HG03342 (cell line): ENCODE data around the gene TIFAB.
A peak's percentile ranks its signal among the peaks of the same experiment; 100 is the strongest.

Source experiments
- ATAC-seq: cut with Tn5 transposase; IDR thresholded peaks from one replicate; pipeline ENCODE4 v1.9.1; 2021; ENCODE audit warnings: mild to moderate bottlenecking, moderate library complexity; ENCODE audit not compliant: unreplicated experiment

The TIFAB gene

DNA sequence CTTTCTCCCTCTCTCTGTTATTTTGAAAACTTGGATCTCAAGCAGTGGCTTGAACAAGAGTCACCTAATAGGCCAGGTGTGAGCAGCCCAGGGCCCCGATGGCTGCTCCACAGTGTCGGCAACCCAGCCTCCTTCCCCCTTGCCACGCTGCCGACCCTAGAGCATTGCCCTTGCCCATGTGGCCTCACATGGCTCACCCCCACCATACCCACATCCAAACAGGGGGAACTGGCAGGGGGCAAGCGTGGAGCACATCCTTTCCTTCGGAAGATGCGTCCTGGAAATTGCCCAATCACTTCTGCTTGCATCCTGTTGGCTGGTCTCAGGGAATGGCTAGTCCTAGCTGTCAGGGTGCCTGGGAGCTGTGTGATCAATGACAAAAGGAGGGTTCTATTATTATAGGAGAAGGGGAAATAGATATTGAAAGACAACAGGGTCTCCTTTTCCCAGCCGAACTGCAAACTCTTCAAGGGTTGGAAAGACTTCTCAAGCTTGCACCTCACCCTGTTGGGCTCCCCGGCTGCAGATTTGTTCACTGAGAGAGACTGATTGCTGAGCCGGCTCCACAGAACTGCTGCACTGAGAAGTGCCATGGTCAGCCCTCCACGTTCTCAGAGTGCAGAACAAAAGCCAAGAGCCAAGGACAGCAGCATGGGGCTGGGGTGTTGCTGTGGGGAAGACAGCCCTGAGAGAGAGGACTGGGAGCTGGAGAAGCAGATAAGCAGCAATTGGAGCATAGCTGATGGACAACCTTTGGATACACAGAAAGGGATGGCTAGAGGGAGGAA lies 8.3 kb upstream of the TIFAB start:
- no peak for ATAC-seq

DNA sequence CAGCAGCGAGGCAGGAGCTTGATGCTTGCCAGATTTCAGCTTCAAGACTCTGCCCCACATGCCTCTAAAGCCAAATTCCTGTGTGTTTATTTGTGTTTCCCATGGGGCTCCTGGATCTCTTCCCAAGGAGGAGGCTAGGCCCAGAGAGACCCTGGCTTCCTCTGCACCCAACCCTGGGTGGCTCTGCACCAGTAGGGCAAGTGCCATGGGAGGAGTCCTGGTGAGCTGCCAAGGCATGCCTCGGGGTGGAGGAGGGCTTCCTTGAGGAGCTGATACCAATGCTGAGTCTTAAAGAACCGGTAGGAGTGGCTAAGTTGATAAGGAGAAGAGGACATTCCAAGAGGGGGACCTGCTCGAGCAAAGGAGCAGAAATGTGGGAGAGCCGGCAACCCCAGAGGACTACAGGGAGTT lies 6.8 kb upstream of the TIFAB start:
- no peak for ATAC-seq

DNA sequence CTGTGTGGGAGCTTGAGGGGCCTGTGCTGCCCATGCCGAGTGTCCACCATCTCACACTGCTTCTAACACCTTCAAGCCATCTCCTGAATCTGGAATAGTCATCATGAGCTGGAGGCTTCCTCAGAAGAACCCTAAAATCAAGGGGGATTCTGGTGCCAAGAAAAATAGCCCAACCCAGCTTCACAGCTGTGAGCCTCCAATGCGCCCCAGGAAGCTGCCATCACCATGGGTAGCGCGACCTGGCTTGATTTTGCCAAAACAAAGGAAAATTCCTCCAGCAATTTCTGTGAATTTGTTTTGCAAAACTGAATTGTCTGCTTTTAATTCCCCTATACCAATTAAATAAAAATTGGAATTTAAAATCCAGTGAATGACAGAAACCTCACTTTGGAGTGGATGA lies 6.2 kb upstream of the TIFAB start:
- no peak for ATAC-seq

DNA sequence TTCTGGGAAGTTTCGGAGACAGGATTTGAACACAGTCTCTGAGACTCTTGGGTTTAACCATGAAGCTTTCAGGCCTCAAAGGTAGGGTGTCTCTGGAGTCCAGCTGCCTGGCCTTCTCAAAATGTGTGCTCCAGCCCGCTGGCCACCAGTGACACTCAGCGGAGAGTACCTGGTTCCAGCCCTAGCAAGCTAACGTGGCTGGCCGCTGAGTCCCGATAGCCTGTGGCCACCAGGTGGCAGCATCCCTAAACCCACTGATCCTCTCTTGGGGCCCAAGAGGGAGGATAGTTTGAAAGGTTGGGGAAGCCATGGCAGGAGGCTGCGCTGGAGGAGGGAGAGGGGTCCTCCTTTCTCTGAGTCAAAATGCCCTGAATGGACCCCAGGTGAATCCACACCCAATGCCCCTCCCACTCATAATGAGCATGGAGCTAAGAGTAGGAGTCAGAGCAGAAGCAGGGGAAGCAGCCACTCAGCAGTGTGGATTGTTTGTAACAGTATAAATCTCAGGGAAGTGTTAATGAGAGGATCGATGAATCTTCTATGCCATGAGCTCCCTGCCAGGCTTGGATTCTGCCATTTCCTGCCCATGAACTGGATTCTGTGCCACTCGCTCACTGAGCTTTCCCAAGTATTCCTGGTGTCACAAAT lies 5.4 kb upstream of the TIFAB start:
- ATAC-seq: peak; percentile 68

DNA sequence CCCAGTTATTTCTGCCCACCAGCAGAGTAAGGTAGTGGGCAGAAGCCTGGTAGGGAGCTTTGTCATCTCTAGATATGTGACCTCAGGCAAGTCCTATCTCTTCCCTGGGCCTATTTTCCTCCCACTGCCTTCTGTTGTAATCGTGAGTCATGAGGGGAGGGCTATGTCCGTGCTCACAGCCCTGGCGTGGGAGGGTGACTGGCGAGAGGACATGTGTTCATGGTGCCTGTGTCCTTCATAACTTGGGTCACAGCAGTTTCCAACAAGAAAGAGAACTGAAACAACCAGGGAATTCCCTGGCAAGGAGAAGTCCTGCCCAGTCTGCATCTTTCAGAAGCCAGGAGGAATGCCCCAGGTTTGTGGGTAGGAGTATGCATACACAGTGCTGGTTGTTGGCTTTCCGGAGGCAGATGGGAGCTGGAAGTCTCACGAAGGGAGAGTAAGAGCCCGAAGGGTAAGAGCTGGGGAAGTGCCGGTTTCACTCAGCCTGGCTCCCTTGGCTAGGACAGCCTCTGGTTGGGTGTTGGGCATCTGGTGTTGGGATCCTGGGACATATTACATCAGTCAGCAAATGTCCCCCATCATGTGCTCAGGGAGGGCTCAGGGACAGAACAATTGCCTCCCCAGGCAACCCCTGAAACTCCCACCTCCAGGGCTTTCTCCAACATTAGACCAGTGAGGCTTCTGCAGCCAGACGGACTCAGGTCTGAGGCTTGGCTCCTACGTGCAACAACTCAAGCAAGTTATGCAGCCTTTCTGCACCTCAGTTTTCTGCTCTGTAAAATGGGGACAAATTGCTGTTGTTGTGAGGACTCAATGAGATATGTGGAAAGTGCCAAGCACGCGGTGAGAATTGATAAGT lies 4.3 kb upstream of the TIFAB start:
- ATAC-seq: peak; percentile 42

DNA sequence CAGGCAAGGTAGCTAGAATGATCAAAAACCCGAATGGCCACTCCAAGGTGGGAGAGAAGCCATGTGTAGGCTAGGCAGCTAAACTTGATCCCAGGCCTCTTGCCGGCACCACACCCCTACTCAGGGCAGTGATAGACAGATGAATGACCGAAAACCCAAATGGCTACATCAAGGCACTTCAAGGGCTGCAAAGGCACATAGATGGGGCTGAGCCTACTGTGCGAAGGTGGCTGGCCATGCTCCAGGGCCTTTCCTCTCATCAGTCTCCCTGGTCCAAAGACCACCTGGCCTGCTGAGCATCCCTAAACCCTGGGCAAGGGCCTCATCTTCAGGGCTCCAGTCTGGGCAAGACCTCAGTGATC lies 3.7 kb upstream of the TIFAB start:
- no peak for ATAC-seq

DNA sequence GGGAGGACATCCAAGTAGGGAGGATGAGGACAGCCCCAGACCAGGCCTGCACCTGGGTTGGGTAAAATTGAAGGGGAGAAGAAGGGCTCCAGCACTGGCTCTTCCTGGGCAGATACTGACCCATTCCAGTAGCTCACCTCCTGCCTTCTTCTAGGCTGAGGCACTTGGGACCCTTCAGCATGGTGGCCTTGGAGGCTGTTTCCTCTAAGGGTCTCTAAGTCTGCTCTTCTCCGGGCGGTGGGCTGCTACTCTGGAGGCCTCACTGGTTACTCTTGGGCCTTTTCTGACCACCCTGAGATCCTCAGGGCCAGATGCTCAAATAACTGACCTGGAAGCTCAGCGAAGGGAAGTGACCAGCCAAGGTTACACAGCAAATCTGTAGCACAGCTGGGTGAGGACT lies 2.8 kb upstream of the TIFAB start:
- ATAC-seq: no peak

DNA sequence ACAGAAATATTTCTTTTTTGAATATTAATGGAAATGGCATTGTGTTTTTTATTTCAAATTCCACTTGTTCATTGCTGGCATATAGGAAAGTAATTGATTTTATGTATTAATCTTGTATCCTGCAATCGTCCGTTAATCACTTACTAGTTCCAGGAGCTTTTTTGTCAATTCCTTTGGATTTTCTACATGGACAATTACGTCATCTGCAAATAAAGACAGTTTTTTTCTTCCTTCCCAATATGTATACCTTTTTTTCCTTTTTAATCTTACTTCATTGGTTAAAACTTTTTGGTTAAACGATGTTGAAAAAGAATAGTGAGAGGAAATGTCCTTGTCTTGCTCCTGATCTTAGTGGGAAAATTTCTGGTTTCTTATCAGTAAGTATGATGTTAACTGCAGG lies 1.5 kb upstream of the TIFAB start:
- no peak for ATAC-seq

DNA sequence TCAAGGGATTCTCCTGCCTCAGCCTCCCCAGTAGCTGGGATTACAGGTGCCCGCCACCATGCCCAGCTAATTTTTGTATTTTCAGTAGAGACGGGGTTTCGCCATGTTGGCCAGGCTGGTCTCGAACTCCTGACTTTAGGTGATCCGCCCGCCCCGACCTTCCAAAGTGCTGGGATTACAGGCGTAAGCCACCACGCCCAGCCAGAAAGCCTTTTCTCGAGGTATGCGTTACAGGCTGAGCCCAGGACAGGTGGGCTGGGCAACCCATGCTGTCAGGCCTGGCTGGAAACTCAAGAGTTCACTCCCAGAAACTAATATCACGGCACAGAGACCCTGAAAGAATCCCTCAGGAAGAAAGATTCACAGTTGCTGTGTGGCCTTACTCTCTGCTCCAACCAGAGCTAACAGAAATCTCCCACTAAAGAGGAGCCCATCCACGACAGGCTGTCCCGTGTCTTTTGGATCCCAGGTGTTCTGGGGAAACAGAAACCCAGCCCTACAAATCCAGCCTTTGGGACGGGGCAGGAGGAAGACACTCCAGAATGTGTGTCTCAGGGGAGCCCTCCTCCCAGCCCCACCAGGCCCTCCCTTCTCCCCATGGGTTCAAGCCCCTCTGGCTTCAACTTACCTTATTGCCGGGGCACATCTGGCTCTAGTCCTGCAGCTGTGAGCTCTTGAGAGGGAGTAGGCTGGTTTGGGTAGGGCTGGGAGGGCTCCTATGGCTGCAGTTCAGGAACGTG lies 400 bp downstream of the TIFAB start:
- no peak for ATAC-seq

DNA sequence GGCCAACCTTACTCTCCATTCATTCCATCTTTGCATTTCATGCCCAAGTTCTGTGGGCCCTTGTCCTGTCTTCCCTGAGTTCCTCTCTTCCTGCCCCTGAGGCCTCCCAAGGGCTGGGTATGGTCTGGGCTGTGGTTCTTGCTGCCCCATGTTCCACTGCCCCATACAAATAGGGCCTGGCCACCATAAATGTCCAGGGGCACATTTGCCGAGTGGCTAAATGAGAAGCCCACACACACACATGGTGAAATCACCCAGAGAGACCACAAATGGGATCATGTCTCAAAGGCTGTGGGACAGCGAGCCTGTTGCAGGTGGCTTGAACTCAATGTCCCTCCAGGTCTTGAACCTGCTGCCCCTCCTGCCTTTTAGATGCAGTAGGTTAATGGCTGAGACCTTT lies 1.2 kb downstream of the TIFAB start:
- no peak for ATAC-seq

DNA sequence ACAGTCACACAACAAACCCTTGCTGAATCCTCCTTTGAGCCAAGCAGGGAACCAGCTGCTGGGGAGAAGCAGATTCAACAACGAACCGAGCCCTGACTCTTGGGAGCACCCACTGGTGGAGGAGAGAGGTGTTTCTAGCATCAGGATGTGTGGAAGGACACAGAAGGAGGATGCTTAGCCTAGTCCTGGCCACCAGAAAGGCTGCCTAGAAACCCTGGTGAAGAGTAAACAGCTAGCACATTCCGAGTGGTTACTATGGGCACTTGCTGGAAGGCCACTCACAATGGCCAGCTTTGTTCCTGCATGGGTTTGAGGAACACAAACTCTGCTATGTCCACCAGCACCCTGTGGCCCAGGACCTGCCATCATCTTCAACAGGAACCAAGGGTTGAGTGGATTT lies 1.8 kb downstream of the TIFAB start:
- ATAC-seq: no peak

DNA sequence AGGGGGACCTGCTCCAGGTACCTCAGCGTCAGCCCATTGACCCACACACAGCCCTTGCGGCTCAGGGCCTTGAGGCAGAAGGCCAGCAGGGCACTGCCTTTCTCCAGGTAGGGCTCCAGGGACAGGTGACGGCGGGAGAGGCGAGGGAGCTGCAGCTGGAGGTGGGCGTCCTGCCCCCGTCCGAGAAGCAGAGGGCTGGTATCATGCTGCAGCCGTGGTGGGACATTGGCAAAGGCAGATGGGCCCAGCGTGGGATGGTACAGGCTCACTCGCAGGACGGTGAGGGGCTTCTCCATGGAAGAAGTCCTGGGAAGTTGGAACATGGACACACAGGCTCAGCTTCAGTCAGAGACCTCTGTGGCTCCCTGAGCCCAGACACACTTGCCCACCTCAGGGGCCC lies 2.5 kb downstream of the TIFAB start:
- no peak for ATAC-seq

DNA sequence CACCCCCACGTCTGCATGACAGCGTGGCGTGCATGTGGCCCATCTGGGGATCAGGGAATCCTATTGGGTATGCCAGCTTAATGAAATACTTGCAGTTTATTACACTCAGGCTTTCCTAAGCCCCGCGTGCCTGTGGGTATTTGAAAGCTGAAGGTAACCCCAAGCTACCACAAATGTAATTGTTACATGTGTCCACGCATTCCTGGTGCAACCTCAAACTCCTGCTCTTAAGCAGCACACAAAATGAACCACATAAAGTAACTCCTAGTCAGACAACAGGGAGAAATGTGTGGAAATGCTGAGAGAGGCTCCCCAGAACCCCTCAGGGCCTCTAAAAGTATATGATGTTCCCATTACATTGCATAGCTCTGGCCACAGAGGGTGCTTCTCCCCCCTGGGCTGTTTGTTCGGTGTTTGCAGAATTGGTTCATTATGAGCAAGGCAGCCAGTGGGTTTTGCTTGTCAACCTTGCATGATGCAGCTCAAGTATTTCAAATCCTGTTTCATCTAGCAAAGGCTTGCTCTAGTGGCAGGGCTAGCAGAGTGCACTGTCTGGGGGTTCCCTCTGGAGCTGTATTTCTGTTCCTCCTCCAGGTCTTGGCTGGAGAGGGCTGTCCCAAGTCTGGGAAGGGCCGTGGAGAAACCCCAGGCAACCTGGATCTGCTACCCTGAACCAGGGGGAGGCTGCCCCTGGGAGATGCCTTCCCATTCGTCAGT lies 3.2 kb downstream of the TIFAB start:
- no peak for ATAC-seq

DNA sequence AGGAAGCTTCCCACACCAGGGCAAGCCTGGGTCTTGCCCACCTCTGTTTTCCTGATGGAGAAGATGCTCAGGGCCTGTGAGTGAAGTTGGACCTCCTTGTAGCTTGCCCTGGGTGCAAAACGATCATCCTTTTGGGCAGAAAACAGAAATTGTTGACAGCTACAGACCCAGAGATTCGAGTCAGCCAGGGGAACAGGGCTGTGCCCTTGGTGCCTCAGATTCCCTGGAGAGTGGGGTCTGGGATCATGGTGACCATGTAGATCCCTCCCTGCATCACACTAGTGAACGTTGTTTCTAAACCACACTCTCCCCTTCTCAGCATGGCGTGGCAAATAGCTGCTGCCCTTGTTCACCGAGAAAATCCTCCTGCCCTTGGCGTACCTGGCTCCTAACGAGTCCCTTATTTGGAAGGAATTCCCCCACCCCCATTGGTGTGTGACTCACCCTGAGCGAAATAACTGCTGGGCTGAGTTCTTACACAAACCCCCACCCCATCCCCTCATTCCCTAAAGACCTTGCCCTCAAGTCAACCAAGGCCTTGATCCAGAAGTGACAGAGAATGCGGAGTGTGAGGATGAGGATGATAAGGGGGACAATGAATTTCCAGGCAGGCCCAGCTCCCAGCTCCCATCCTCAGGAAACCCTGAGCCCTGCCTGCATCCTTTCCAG lies 3.9 kb downstream of the TIFAB start:
- ATAC-seq: no peak

DNA sequence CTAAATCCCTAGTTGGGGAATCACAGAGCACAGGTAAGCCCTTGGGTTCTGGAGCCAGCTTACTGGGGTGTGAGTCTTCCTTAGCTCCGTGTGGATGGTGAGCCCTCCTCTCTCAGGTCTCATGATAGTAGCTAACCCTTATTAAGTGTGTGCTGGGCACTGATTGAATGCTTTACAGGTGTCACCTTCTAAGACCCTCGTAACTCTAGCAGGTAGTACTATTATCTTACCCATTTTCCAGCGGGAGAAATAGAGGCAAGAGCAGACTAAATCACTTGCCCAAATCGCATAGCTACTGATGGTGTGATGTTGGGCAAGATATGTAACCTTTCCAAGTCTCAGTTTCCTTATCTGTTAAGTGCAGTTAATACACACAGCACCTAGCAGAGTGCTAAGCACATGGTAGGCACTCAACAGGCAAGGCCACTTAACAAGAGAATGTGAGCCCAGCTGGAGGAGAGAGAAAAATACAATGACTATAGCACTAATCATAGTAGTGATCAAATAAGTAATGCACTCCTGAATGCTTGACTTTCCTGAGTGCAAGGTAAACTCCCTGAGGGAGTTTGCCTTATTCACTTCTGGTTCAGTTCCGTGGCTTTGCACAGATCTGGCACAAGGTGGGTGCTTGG lies 4.7 kb downstream of the TIFAB start, which contains the start of gene DCANP1:
DCANP1 (minus strand) TSS at position 51 of the 632 bp plus-strand sequence. CDS start 240 bp downstream, outside the sequence.
- no peak for ATAC-seq

DNA sequence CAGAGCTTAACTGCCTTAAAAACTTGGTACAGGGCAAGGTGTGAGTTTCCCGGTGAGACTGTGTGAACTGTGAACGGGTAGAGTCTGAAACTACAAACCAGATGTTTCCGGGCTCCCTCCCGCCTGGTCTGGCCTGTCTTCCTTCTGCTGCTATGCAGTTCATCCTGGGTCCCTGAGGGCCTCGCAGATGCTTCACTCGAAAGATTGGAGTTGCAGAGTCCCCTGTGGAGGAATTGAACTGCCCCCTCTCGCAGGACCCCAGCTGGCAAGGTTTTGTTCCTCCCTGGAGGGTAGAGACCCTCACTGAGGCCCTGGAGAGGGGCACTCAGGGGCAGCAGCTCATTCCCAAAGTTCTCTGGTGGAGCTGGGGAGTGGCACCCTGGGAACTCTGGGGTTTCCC lies 5.5 kb downstream of the TIFAB start:
- no peak for ATAC-seq

DNA sequence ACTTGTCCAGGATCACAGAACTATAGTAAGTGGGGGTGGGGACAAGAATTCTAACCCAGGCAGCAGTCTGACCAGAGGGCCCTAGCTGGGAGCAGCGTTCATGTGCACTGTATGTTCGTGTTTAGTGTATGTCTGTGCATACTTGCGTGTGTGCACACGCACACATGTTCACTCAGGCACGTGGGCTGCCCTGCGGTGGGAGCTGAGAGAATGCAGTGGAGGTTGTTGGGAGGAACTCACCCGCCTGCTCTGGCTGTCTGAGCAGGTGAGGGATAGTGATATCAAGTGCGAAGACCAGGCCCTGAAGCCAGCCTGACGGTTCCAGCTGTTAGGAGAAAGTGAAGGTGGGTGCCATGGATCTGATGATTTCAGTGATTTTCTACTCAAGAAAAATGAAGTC lies 5.9 kb downstream of the TIFAB start:
- no peak for ATAC-seq

DNA sequence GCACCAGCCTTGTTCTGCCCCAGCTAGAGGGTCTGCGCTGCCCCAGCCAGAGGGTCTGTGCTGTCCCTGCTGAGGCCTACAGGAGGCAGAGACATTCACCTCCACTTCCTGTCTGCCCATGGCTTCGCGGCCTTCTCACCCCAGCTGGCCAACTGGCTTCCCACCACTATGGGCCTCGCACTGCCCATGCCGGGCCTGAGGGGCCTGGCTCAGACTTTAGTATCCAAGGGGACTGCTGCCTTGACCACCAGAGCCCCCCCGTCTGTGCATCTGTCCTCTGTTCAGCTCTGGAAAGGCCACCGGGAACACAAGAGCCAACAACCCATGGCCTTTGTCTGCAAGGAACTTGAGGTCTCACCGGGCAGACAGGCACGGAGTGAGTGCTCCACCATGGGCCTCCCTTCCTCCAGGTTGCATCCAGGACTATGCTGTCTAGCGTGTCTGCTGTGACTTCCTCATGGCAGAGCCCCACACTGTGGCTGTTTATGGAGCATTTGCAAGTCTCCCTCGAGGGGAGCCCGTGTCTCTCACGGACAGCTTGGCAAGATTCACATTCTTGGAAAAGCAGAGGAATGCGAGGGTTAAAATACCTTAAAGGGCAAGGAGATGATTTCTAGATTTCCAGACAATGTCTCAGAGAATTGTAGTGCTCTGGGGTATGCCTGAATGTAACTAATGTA lies 6.7 kb downstream of the TIFAB start:
- ATAC-seq: no peak

DNA sequence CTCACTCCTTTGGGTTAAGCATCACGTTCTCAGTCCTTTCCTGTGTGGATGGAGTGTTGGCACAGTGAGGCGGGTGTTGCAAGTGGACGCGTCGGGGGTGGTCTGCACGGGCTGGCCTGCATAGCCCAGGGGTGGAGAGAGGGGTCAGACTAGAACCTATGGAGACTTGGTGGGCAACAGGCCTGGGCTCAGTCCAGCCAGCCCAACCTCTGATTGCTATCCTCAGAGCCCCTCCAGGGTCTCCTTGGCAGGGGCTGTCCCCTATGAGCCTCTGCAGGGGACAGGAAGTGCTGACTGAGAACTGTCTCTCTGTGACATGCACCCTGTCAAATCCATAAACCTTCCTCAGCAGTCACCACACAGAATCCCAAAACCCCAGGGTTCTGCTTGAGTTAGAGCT lies 7.3 kb downstream of the TIFAB start:
- ATAC-seq: no peak
